Thoracic aorta (tissue), 2 donors: ENCODE measurements around the gene TARDBP. TPM values are rescaled to one million over a fixed set of nuclear protein-coding genes. Genes with fewer than 3 reads are reported as not detected.

ENCODE experiments used
- ATAC-seq: fragments of 150-250 bp; one replicate; pipeline ENCODE4 v1.8.0; 2017; ENCODE audit warnings: low read depth; ENCODE audit not compliant: insufficient number of reproducible peaks, low FRiP score
- DNase-seq: peaks from one replicate; pipeline ENCODE4 v3.0.0-alpha.2; 2020; ENCODE audit warnings: low spot score
- H3K27ac ChIP-seq, 2 donors: fragments of 200-600 bp; sonication (generic); 1 replicate in 1 of 2; 2 replicates in 1 of 2; pipeline ENCODE4 v1.5.1; 2016; ENCODE audit warnings: mild to moderate bottlenecking in 2 of 2, moderate library complexity in 2 of 2
- H3K27me3 ChIP-seq: fragments of 200-600 bp; sonication (generic); replicated peaks from 2 replicates; pipeline ENCODE4 v1.6.0; 2016; ENCODE audit warnings: mild to moderate bottlenecking; ENCODE audit not compliant: insufficient read depth
- H3K36me3 ChIP-seq: fragments of 200-600 bp; sonication (generic); one replicate; pipeline ENCODE4 v1.5.1; 2016
- H3K4me1 ChIP-seq, 2 donors: fragments of 200-600 bp; sonication (generic); 1 replicate in 1 of 2; 2 replicates in 1 of 2; pipeline versions ENCODE4 v1.5.1 to v1.6.0; 2016; ENCODE audit warnings: low read depth in 2 of 2, mild to moderate bottlenecking in 1 of 2; ENCODE audit not compliant: control insufficient read depth in 1 of 2
- H3K4me3 ChIP-seq: fragments of 200-600 bp; sonication (generic); 2 replicates; pipeline ENCODE4 v1.5.1; 2016; ENCODE audit warnings: mild to moderate bottlenecking
- H3K9me3 ChIP-seq: fragments of 200-600 bp; sonication (generic); 2 replicates; pipeline ENCODE4 v1.5.1; 2016
- total RNA-seq, 2 donors: library from RNA; depleted of rRNA; stranded (reverse); fragments of >200 nt; gene quantifications; one replicate each; pipeline versions ENCODE4 v1.1.0 to v1.2.3, GENCODE V29; 2016
- TF ChIP-seq, protein P1 (sequence below): fragments of 200-600 bp; sonication (generic); IDR thresholded peaks from one replicate; pipeline ENCODE4 v1.5.1; 2019; ENCODE audit warnings: antibody characterized with exemption

Gene TARDBP
- total RNA-seq, 2 donors from 2014 or later: 57.3 to 229 TPM

DNA sequence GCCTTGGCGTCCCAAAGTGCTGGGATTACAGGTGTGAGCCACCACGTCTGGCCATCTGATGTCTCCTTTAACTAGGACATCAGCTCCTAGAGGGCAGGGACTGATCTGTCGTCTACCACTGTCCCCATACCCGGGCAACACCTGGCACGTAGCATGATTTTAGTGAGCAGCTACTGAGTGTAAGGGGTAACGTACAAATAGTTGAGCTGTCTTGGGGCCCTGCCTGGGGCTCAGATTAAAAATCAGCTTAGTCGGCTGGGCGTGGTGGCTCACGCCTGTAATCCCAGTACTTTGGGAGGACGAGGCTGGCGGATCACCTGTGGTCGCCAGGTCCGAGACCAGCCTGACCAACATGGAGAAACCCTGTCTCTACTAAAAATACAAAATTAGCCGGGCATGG lies 45.6 kb downstream of the TARDBP start:
- Histone ChIP-seq H3K27me3 (no peaks in the 10 kb centered on the region), H3K36me3 (peaks cover 11% of the 10 kb centered on the region), H3K27ac (no peak overlapping the region), H3K4me3 (no peak overlapping the region), H3K4me1 (peaks cover 14 to 21% of the 10 kb centered on the region in 2 donors), H3K9me3 (no peaks in the 10 kb centered on the region)
- no peak for DNase-seq
- TF ChIP-seq, protein P1, sequence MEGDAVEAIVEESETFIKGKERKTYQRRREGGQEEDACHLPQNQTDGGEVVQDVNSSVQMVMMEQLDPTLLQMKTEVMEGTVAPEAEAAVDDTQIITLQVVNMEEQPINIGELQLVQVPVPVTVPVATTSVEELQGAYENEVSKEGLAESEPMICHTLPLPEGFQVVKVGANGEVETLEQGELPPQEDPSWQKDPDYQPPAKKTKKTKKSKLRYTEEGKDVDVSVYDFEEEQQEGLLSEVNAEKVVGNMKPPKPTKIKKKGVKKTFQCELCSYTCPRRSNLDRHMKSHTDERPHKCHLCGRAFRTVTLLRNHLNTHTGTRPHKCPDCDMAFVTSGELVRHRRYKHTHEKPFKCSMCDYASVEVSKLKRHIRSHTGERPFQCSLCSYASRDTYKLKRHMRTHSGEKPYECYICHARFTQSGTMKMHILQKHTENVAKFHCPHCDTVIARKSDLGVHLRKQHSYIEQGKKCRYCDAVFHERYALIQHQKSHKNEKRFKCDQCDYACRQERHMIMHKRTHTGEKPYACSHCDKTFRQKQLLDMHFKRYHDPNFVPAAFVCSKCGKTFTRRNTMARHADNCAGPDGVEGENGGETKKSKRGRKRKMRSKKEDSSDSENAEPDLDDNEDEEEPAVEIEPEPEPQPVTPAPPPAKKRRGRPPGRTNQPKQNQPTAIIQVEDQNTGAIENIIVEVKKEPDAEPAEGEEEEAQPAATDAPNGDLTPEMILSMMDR: no peak
- ATAC-seq: no peak

DNA sequence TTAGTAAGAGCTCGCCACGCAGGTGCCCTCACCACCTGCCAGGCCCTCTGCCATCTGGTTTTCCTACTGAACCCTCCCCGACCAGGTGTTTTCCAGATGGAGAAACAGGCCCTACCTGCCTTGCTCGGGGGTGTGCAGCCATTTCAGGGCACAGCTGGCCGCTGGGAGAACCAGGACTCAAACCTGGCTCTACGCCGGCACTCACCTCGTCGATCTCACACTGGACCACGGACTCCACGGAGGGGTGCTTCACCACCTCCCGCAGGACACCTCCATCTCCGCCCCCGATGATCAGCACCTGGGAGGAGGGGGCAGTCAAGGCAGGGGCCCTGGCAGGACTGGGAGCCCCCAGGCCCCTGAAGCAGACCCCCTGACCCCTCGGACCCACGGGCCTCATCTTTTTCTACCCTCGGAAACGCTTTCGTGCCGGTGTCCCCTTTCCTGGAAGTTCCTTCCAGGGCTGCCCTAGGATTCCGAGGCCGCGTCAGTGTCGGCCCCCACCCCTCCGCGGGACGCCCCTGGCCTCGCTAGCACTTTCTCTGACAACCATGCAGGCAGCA lies 46.2 kb downstream of the TARDBP start:
- no peaks in the 10 kb centered on the region for H3K27me3 ChIP-seq
- H3K9me3 ChIP-seq: no peaks in the 10 kb centered on the region
- DNase-seq (no peak), ATAC-seq (no peak)
- H3K27ac ChIP-seq: no peak overlapping the region
- TF ChIP-seq, protein P1: no peak
- peaks cover 14 to 21% of the 10 kb centered on the region in 2 donors for H3K4me1 ChIP-seq
- peaks cover 11% of the 10 kb centered on the region for H3K36me3 ChIP-seq
- H3K4me3 ChIP-seq: peak overlapping the region; percentile 93

DNA sequence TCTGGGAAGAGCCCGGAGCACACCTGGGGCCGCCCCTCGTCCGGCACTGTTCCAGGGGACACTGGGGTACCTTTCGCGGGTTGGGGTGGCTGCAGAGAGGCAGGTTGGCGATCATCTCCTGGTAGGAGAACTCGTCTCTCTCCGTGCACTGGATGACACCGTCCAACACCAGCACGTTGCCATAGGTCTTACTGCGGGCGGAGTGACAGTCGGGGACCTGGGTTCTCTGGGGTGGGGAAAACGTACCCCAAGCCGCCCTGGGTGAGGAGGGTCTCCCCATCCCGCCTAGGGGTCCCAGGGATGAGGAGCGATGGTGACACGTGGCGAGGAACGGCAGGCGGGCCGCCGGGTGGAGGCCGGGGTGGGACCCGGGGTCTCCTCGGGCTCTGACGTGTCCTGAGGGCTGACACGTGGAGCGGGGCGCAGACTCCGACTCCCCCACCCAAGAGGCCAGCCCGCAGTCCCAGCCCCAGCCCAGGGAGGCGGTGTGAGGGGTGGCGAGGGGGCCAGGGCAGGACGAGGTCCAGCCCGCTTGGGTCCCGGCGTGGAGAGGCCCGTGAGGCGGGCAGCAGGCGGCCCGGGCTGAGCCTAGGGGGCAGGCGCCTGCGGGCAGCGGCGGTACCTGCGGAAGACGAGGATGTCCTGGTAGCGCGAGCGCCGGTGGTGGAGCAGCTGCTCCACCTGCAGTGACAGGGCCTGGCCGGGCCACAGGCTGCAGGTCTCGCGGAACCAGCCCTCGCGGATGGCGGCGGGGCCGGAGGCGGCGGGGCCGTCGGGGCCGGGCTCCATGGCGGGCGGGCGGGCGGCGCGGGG lies 46.9 kb downstream of the TARDBP start:
- DNase-seq: no peak
- H3K36me3 ChIP-seq: peaks cover 9% of the 10 kb centered on the region
- H3K4me3 ChIP-seq: peak overlapping the region; percentile 93

DNA sequence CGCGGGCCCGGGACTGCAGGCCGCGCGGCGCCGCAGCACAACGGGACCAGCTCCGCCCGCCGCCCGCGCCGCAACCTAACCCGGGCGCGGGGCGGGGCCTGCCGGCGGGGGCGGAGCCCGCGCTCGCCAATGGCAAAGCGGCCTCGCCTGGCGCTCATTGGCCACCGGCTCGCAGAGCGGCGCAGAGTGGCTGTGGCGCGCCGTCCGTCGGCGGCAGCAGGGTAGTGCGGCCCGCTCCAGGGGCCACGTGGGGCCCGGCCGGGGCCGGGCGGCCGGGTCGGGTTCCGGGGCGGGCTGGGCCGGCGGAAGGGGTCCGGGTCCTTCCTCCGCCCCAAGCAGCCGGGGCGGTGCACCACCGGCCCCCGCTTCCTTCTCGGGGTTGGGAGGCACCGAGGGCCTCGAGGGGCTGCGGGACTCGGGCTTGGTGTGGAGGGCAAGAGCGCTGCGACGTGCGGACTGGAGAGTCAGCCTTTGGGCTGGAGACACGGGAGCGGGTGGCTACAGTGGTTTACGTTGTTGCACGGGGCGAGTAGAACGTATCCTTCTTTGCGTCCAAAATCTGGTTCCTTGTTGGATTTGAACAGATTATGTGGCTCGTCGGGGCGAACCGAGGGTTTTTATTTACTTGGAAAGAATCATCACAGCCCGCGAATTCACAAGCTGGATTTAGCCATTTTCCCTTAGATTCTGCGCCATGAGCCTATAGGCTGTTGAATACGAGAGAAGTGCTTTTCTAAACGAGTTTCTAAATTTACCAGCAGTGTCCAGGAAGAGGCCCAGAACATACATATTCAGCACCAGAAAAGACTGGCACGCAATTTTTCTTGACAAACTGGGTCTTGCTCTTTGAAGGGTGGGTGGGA lies 47.7 kb downstream of the TARDBP start, which contains the start of gene SRM:
Gene SRM (minus strand): TSS at position 51 of the 863 bp plus-strand sequence. CDS start 75 bp downstream, outside the sequence.
- ATAC-seq (peak; percentile 69), DNase-seq (peak; percentile 69)
- Histone ChIP-seq H3K27ac (peak within 1 kb of the TSS; percentile 51 to 71), H3K27me3 (no peaks in the 10 kb centered on the region), H3K4me1 (peaks cover 14 to 21% of the 10 kb centered on the region in 2 donors), H3K4me3 (peak within 1 kb of the TSS; percentile 93), H3K9me3 (no peaks in the 10 kb centered on the region), H3K36me3 (peaks cover 12% of the 10 kb centered on the region)
- TF ChIP-seq, protein P1: peak; percentile 33

More for the DNA sequence above, 46.9 kb downstream of the TARDBP start:
- no peak overlapping the region for H3K27ac ChIP-seq
- H3K4me1 ChIP-seq: peaks cover 14 to 21% of the 10 kb centered on the region in 2 donors
- no peaks in the 10 kb centered on the region for H3K27me3 ChIP-seq
- H3K9me3 ChIP-seq: no peaks in the 10 kb centered on the region
- TF ChIP-seq, protein P1: no peak
- no peak for ATAC-seq
